Memory B cell (primary cell): ENCODE data around the gene SLC30A1.

Experiments used
- ATAC-seq: fragments of 150-1000 bp; cut with Tn5 transposase; 2 replicates; pipeline ENCODE4 v1.10.0; 2021; ENCODE audit warnings: low read depth, mild to moderate bottlenecking, moderate library complexity
- DNase-seq, 2 donors: peaks; one replicate each; pipeline ENCODE4 v3.0.0; 2022; ENCODE audit warnings: low spot score in 2 of 2
- H3K27ac Mint-ChIP-seq: one replicate; pipeline ENCODE4 v1.8.0; 2022; ENCODE audit warnings: mild to moderate bottlenecking, moderate library complexity, mixed read lengths
- H3K27me3 Mint-ChIP-seq: one replicate; pipeline ENCODE4 v1.8.0; 2022; ENCODE audit warnings: mixed read lengths
- H3K36me3 Mint-ChIP-seq: one replicate; pipeline ENCODE4 v1.8.0; 2022; ENCODE audit warnings: mild to moderate bottlenecking, mixed read lengths
- H3K4me1 Mint-ChIP-seq: one replicate; pipeline ENCODE4 v1.8.0; 2022; ENCODE audit warnings: mixed read lengths
- H3K4me3 Mint-ChIP-seq: one replicate; pipeline ENCODE4 v1.8.0; 2022; ENCODE audit warnings: mild to moderate bottlenecking, moderate library complexity, mixed read lengths
- H3K9me3 Mint-ChIP-seq: one replicate; pipeline ENCODE4 v1.8.0; 2022; ENCODE audit warnings: mixed read lengths

SLC30A1 gene

GRCh38 chr1:211613951-211614350 is 35.0 kb upstream of the SLC30A1 start:
- H3K9me3 Mint-ChIP-seq: no peaks in the 10 kb centered on the region
- no peaks in the 10 kb centered on the region for H3K36me3 Mint-ChIP-seq
- no peaks in the 10 kb centered on the region for H3K27me3 Mint-ChIP-seq
- DNase-seq: no peak
- no peaks in the 10 kb centered on the region for H3K4me1 Mint-ChIP-seq
- no peak overlapping the region for H3K27ac Mint-ChIP-seq
- H3K4me3 Mint-ChIP-seq: no peak overlapping the region
- no peak for ATAC-seq

DNA sequence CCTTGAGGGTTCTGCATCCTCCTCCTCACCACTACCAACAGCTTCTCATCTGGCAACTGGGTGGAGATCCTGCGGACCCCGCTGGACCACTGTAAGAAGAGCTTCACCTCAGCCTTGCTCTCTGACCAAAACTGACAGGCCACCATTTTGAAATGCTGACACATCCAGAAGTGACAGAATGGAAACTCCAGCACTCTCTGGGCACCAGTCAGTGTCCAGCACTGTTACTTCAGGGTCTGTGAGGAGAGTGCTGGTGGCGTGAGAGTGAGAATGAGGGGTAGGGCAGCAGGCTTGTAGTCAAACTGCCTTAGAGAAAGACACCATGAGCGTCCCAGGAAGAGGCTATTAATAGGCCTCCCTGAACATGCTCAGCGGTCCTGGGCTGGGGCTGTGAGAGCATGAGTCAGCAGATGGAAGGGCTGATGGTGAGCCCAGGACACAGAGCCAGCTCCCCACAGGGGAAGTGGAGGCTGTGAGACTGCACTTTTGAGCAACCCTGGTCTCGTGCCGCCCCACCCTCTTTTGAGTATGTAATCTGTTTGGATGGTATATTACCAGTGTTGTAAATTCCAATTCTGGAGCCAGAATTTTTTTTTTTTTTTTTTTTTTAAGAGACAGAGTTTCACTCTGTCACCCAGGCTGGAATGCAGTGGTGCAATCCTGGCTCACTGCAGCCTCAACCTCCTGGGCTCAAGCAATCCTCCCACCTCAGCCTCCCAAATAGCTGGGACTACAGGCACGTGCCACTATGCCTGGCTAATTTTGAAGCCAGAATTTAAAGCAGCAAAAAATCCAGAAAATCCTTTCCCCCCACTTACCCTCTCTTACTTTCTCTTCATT is 34.4 kb upstream of the SLC30A1 start:
- Mint-ChIP-seq H3K9me3 (no peaks in the 10 kb centered on the region), H3K27ac (no peak overlapping the region), H3K4me3 (no peak overlapping the region), H3K27me3 (no peaks in the 10 kb centered on the region), H3K36me3 (no peaks in the 10 kb centered on the region), H3K4me1 (no peaks in the 10 kb centered on the region)
- no peak for DNase-seq
- no peak for ATAC-seq

GRCh38 chr1:211612786-211613107 is 33.8 kb upstream of the SLC30A1 start:
- ATAC-seq: no peak
- no peaks in the 10 kb centered on the region for H3K27me3 Mint-ChIP-seq
- H3K4me3 Mint-ChIP-seq: no peak overlapping the region
- no peak for DNase-seq
- no peaks in the 10 kb centered on the region for H3K36me3 Mint-ChIP-seq
- H3K27ac Mint-ChIP-seq: no peak overlapping the region
- H3K4me1 Mint-ChIP-seq: no peaks in the 10 kb centered on the region
- no peaks in the 10 kb centered on the region for H3K9me3 Mint-ChIP-seq

DNA sequence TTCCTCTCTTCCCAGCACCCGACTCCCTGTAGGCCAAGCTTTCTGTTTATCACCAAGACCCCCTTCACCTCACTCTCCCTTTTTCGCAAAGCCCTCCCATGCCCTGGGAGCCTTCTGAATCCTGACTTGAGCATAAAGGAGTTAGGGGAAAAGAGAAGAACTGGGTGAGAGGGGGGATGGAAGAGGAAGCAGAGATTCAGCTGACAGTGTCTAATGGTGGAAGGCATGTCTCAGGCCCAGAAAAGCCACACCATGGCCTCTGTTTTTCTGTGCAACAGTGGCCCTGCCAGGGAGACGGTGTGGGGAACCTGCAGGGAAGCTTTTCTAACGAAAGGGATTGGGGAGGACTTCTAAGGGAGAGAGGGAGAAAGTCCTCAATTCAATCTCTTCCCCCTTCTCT is 32.9 kb upstream of the SLC30A1 start:
- H3K36me3 Mint-ChIP-seq: no peaks in the 10 kb centered on the region
- ATAC-seq: no peak
- DNase-seq: no peak
- H3K27ac Mint-ChIP-seq: no peak overlapping the region
- H3K9me3 Mint-ChIP-seq: no peaks in the 10 kb centered on the region
- peaks cover 8% of the 10 kb centered on the region for H3K4me1 Mint-ChIP-seq
- H3K4me3 Mint-ChIP-seq: no peak overlapping the region
- H3K27me3 Mint-ChIP-seq: no peaks in the 10 kb centered on the region

DNA sequence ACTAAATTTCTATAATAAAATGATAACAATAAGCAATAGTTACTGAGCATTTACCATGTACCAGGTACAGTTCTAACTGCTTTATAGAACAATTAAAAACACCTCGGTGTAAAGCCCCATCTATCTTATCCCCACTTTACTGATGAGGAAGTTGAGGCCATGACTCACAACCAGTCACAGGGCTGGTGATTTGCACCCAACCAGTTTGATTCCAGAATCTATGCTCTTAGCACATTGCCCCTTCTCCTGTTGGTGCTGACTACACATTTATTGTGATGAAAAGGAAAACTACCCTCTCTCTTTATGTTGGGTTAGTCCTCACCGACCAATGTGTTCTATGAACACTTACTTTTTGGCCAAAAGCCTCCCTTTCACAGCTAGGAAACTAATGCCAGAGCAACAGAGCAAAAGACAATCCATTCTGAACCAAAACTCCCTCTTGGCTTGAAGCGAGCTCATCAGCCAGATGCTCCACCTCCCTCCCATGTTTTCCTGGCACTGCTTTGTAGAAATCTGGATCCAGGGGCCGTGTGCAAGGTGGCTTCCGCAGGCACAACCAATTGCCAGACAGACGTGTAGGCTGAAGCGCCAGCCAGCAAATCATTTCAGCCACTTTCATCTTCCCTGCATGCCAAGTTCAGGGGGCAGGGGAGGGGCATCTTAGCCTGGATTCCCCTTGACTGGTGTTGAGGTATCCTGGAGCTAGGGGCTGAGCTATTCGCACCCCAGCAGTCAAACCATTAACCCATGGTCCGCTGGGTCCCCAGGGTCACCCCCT is 32.0 kb upstream of the SLC30A1 start:
- ATAC-seq (no peak), DNase-seq (no peak)
- no peak overlapping the region for H3K4me3 Mint-ChIP-seq
- no peak overlapping the region for H3K27ac Mint-ChIP-seq
- H3K36me3 Mint-ChIP-seq: no peaks in the 10 kb centered on the region
- H3K4me1 Mint-ChIP-seq: peaks cover 14% of the 10 kb centered on the region
- no peaks in the 10 kb centered on the region for H3K9me3 Mint-ChIP-seq
- no peaks in the 10 kb centered on the region for H3K27me3 Mint-ChIP-seq

DNA sequence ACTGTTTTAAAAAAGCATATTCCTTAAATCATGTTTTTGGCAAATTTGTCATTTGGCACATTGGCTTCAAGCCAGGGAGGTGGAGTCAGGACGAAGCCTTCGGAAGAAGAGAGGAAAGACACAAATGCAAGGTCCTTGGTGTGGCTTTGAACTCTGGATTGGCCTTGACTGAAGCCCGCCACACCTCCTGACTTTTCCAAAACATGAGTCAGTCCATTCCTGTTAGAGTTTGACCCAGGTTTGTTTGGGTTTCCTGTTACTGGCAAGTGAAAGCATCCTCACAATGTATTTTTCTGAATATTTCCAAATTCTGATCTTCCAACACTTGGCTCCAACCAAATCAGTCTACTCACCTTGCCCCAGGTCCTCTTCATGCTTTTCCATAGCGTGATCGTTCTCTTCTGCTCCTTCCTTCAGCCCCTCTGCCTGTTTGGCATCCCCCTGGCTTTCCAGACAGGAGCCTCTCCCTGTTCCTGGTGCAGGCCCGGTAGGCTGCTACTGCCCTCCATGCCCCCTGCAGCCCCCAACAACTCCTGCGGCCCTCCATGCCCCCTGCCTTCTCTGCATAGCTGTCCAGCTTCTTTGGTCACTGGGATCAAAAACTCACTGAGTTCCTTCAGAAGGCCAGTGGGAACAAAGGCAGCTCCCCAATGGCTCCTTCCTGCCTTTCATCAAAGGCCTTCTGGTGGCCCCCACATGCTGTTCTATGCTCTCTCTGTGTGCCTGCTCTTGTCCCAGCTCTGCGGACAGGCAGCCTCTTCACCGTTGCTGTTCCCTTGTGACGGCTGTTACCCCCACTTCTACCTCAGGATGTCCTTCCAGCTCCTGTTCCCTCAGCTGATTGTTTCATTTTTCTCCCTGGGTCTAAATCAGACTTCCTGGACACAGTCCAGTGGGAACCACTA is 30.4 kb upstream of the SLC30A1 start:
- H3K36me3 Mint-ChIP-seq: no peaks in the 10 kb centered on the region
- ATAC-seq: no peak
- H3K27me3 Mint-ChIP-seq: no peaks in the 10 kb centered on the region
- H3K9me3 Mint-ChIP-seq: no peaks in the 10 kb centered on the region
- H3K27ac Mint-ChIP-seq: no peak overlapping the region
- no peak overlapping the region for H3K4me3 Mint-ChIP-seq
- no peak for DNase-seq
- H3K4me1 Mint-ChIP-seq: peaks cover 24% of the 10 kb centered on the region

- no peak for ATAC-seq
- Mint-ChIP-seq H3K27me3 (no peaks in the 10 kb centered on the region), H3K9me3 (no peaks in the 10 kb centered on the region), H3K36me3 (no peaks in the 10 kb centered on the region), H3K27ac (peak overlapping the region; percentile 95), H3K4me3 (peak overlapping the region; percentile 52), H3K4me1 (peaks cover 24% of the 10 kb centered on the region)
- no peak for DNase-seq
Measured at GRCh38 chr1:211607754-211608473, 29.0 kb upstream of the SLC30A1 start.

DNA sequence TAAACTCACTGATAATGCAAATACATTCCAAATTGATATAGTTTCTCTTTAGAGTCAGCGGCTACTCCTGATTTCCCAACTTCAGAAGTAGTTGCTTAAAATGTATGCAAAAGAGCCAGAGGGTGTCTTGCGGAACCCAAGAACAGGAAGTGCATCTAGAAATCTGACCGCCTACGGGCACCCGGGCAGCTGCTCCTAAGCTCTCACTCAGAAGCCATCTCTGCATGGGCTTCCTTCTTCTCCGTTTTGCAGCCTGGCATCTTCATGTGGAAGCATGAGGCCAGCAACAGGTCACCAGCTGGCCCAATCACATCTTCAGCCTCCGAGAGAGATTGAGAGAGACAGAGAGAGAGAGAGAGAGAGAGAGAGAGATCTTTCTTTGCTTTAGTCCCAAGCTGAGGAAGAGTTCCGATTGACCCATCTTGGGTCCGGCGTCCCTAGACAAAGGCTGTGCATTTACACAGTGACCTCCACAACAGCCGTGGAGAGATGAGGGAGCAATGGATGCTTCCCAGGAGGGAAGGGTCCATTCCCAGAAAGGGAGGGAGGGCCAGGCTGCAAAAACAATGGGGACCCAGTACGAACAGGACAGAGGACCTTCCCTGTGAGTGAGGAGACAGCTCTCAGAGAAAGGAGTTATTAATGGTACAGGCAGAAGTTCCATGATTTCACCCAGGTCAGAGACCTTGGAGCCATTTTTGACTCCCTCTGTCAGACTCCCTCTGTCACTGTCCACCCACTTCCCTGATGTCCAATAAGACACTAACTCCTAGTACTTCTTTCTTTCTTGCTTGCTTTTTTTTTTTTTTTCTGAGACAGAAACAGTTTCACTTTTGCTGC is 28.2 kb upstream of the SLC30A1 start:
- Mint-ChIP-seq H3K36me3 (peaks cover 4% of the 10 kb centered on the region), H3K27ac (peak overlapping the region; percentile 95), H3K9me3 (no peaks in the 10 kb centered on the region), H3K4me1 (peaks cover 30% of the 10 kb centered on the region), H3K27me3 (no peaks in the 10 kb centered on the region), H3K4me3 (peak overlapping the region; percentile 93)
- ATAC-seq (peak; percentile 92), DNase-seq (peak; percentile 25 to 47)

DNA sequence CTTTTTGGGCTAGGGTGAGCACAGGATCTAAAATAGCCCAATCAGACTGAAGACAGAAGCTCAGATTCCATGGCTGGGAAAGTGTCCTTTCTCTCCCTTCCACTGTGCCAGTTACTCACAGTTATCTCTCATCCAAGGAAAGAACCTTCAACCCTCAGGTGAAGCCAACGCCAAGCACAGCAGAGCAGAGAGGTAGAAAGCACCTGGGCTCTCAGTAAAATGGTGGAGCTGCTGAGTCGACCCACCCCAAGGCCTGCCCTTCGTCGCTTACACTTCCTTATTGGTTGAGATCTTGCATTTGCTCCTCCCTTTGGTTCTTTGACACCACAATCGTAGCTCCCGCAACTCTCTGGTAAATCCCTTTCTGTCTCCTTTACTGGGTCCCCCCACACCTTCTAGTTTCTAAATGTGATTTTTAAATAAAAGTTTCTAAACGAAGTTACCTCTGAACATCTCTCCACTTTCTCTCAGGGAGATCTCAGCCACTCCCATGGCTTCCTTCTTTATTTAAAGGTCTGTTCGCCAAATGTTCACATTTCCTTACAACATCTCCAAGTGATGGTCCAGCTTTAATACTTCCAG is 27.5 kb upstream of the SLC30A1 start:
- DNase-seq (peak; percentile 19 to 39), ATAC-seq (peak; percentile 87)
- peaks cover 4% of the 10 kb centered on the region for H3K36me3 Mint-ChIP-seq
- H3K4me1 Mint-ChIP-seq: peaks cover 30% of the 10 kb centered on the region
- H3K27ac Mint-ChIP-seq: peak overlapping the region; percentile 95
- no peaks in the 10 kb centered on the region for H3K9me3 Mint-ChIP-seq
- no peaks in the 10 kb centered on the region for H3K27me3 Mint-ChIP-seq
- peak overlapping the region; percentile 93 for H3K4me3 Mint-ChIP-seq

DNA sequence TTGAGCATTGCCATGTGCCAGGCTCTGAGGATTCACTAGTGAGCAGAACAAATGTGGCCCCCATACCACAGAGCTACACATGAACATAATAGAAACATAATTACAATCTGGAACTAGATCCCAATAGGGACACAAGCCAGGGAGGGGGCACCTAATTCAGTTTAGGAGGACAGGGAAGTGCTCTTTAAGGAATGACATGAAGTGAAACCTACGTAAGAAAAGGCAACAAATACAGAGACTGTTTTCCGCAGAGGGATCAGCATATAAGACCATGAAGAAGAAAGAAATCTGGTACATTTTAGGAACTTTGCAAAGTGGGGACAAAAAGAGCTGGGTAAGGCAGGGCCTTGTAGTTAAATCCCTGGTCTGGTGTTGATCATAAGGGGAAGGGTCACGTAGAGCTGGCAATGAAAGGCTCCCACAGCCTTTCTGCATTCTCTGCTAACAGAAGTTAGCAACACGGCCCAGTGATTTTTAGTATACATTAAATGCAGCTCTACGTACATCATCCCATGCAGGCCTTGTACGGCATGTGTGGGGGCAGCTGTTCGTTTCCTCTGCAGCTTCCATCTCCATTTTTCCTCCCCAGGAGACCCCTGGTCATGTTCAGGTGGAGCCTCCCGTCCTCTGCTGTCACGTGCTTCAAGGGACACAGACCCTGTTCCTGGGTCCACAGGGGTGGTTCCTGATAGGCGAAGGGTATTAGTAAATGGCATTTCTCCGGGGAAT is 26.8 kb upstream of the SLC30A1 start:
- Mint-ChIP-seq H3K4me1 (peaks cover 30% of the 10 kb centered on the region), H3K27ac (peak overlapping the region; percentile 95), H3K4me3 (peak overlapping the region; percentile 93), H3K27me3 (no peaks in the 10 kb centered on the region), H3K36me3 (peaks cover 8% of the 10 kb centered on the region), H3K9me3 (no peaks in the 10 kb centered on the region)
- no peak for ATAC-seq
- DNase-seq: no peak

GRCh38 chr1:211605034-211605433 is 26.1 kb upstream of the SLC30A1 start:
- Mint-ChIP-seq H3K36me3 (peaks cover 8% of the 10 kb centered on the region), H3K4me3 (no peak overlapping the region), H3K9me3 (no peaks in the 10 kb centered on the region)

DNA sequence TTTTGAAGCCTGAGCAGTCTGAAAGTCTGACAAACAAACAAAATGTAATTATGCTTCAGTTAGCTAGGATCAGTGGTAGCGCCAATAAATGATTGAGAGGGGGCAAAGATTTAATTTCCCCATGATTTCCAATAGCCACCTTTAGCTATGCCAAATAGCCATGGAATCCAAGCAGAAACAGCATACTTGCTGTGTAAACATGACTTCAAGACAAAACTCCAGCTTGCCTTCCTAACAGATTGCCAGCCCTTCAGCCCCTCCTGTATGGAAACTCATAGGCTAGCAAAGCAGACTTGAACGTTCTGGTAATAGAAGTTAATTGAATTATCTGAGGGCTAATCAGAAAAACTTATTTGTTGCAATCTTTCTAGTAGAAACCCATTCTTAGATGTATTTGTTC is 25.6 kb upstream of the SLC30A1 start:
- H3K9me3 Mint-ChIP-seq: no peaks in the 10 kb centered on the region
- H3K4me1 Mint-ChIP-seq: peaks cover 30% of the 10 kb centered on the region
- H3K36me3 Mint-ChIP-seq: peaks cover 8% of the 10 kb centered on the region
- H3K4me3 Mint-ChIP-seq: no peak overlapping the region
- no peak for DNase-seq
- no peak for ATAC-seq
- no peak overlapping the region for H3K27ac Mint-ChIP-seq
- H3K27me3 Mint-ChIP-seq: no peaks in the 10 kb centered on the region

More at GRCh38 chr1:211605034-211605433, 26.1 kb upstream of the SLC30A1 start:
- H3K4me1 Mint-ChIP-seq: peaks cover 30% of the 10 kb centered on the region
- H3K27ac Mint-ChIP-seq: no peak overlapping the region
- DNase-seq (no peak), ATAC-seq (no peak)
- no peaks in the 10 kb centered on the region for H3K27me3 Mint-ChIP-seq
